Activated CD8-positive, alpha-beta memory T cell treated with anti-CD3 and anti-CD28 coated beads, Interleukin-2, amount 50 U/mL, for 24 hours (primary cell): ENCODE results near the gene AZU1.
"Not testable (repeated sequence)": the region's sequence is repeated elsewhere in the genome, so short reads cannot be mapped to it uniquely, and the experiment has no call there.

ENCODE experiments used
- DNase-seq: peaks from one replicate; pipeline ENCODE4 v3.0.0-alpha.2; 2020; ENCODE audit errors: extremely low read depth

AZU1 gene

DNA sequence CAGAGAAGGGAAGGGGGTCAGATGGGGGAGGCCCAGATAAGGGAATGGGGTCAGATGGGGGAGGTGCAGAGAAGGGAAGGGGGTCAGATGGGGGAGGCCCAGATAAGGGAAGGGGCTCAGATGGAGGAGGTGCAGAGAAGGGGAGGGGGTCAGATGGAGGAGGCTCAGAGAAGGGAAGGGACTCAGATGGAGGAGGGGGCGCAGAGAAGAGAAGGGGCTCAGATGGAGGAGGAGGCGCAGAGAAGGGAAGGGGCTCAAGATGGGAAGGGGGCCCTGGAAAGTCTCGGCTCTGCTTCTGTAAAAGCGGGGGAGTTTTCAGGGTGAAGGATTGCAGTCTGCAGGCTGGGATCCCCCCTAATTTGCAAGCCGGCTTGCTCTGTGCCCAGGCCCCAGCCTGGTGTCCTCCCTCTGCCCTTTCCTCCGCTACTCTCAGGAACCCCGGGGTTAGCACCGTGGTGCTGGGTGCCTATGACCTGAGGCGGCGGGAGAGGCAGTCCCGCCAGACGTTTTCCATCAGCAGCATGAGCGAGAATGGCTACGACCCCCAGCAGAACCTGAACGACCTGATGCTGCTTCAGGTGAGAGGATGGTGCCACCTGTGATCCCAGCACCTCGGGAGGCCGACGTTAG lies 1.6 kb downstream of the AZU1 start:
- no peak for DNase-seq

DNA sequence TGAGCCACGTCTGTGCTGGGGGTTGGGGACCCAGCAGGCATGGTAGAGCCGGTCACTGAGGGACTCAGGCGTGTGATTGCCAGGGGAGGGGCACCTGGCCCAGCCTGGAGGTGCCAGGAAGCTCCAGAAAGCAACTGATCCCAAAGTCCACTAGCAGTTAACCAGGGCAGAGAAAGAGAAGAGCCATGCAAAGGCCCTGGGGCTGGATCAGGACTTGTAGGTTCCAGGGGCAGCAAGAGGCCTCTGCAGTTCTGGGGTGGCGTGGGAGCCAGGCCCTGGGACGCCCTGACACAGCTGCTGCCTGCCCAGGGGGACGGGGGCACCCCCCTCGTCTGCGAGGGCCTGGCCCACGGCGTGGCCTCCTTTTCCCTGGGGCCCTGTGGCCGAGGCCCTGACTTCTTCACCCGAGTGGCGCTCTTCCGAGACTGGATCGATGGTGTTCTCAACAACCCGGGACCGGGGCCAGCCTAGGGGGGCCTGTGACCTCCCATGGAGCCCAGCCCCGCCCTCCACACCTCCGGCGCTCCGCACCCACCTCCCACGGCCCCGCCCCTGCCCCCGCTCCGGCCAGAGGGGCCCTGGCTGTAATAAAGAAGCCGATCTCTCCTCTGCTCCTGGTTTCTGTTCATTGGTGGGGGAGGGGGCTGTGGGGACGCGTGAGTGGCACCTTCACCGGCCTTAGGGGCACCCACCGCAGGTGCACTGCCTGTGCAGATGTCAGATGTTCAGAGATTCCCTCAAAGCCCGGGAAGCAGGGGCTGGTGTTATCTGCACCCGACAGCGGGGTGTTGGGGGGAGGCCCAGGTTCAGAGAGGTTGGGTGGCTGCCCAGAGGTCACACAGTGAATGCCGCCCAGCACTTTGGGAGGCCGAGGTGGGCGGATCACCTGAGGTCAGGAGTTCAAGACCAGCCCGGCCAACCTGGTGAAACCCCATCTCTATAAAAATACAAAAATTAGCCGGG lies 4.1 kb downstream of the AZU1 start:
- DNase-seq = no peak

GRCh38 chr19:834216-834615 lies 6.6 kb downstream of the AZU1 start:
- no peak for DNase-seq

GRCh38 chr19:835210-835810 lies 7.7 kb downstream of the AZU1 start:
- no peak for DNase-seq

DNA sequence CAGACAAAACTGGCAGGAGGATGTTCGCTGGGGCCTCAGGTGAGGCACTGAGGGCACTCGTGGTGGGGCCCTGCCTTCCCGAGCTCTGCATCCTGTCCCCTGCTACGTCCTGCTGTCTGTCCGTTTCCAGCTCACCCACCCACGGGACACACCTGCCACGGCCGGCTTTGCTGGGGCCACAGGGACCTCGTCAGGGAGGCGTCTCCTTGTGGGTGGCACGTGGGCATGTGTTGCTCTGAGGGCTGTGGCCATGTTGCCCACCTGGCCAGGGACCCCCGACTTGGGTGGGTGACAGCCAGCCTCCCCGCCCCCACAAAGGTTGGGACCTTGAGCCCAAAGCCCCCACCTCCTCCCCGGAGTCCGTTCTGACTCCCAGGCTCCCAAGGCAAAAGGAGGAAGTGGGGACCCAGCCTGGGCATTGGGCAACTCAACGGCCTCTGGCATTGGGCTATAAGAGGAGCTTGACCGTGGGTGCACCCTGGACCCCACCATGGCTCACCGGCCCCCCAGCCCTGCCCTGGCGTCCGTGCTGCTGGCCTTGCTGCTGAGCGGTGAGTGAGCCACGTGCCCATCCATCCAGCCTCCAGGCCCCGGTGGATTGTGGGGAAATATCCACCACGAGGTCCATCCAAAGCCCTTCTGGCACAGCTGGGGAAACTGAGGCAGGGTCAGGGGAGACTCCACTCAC lies 13.0 kb downstream of the AZU1 start, which contains the start of gene PRTN3:
PRTN3 (plus strand) TSS at position 481 of the 688 bp plus-strand sequence; CDS start at position 491, 10 bp downstream.
- no peak for DNase-seq

- DNase-seq = not testable (repeated sequence)
Measured at GRCh38 chr19:842802-843179, 15.2 kb downstream of the AZU1 start.

DNA sequence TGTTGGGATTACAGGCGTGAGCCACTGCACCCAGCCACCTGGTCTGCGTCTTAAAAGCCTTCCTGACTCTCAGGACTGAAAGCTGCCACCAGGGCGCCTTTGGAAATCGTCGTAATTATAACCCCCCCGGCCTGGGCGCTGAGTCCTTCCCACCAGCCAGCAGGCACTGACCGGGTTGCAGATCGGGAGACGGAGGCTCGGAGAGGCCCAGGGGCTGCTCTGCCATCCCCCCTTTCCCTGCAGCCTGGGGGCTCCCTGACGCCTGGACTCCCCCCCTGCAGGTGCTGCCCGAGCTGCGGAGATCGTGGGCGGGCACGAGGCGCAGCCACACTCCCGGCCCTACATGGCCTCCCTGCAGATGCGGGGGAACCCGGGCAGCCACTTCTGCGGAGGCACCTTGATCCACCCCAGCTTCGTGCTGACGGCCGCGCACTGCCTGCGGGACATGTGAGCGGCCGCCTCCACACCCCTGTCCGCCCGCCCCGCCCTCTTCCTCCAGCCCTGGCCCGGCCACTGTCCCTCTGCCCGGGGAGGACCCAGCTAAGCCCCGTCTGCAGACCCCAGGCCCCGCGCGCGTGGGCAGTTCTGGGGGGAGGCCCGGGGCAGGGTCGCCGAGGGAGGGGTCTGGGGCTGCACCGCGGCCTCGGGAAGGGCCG lies 15.7 kb downstream of the AZU1 start:
- DNase-seq = no peak

GRCh38 chr19:843836-844545 lies 16.4 kb downstream of the AZU1 start:
- DNase-seq = no peak

- no peak for DNase-seq
Measured at GRCh38 chr19:844546-844971, 16.9 kb downstream of the AZU1 start.

- no peak for DNase-seq
Measured at GRCh38 chr19:845707-846521, 18.3 kb downstream of the AZU1 start.

DNA sequence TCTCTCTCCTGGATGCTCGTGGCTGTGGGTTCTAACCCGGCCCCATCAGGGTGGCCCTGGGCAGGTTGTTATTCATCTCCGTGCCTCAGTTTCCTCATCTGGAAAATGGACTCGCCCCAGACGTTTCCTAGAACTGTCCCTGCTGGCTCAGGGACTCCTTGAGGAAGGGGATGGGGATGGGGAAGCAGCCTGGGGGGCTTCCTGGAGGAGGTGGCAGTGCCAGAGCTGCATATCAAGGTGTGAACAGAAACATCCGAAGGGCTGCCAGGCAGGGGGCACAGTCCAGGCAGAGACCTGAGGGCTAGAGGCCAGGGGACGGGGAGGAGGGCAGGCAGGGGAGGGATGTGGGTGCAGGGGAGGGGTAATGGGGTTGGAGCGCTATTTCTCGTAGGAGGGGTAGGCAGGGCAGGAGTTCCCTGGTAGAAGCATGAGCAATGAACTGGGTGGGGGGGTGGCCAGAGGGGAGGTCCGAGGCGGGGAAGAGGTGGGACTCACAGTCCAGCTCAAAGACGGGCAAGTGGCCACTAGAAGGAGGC lies 20.8 kb downstream of the AZU1 start:
- no peak for DNase-seq

DNA sequence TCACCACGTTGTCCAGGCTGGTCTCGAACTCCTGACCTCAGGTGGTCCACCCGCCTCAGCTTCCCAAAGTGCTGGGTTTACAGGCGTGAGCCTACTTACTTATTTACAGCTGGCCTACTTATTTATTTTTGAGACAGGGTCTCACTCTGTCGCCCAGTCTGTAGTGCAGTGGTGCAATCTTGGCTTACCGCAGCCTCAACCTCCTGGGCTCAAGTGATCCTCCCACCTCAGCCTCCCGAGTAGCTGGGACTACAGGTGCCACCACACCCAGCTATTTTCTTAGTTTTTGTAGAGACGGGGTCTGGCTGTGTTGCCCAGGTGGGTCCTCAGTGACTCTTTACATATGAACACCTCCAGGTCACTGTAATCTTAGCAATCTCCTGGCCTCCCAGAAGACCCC lies 21.6 kb downstream of the AZU1 start:
- not testable (repeated sequence) for DNase-seq

DNA sequence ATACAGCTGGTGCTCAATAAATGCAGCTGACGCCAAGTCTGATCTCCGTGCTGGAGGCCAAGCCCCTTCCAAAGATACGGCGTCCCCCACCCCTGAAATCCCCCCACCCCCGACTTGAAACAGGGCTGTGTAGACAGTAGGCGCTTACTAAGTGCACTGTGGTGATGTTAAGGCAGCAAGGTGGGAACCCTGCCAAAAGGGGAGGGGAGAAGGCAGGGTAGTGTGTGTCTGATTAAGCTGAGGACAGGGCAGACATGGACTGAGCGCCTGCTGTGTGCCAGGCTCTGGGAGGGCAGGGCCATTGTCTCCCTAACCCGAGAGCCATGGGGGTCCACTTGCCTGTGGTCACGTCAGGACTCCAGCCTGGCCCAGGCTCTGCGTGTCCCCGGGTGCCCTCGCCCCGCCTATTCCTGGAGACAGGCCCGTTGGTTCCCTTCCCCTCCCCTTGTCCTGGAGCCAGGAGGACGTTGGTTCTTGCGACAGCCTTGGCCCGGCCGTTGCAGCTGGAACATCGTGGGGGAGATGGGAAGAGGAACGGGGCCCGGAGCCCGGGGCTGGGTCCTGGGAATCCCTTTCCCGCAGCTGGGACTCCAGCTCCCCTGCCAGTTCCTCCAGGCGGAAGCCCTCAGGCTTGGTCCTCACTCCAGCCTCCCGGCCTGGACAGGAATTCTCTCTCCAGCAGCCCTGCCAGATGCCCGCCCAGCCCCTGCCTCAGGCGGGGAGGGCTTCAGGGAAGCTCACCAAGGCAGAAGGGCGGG lies 22.8 kb downstream of the AZU1 start:
- DNase-seq = no peak

DNA sequence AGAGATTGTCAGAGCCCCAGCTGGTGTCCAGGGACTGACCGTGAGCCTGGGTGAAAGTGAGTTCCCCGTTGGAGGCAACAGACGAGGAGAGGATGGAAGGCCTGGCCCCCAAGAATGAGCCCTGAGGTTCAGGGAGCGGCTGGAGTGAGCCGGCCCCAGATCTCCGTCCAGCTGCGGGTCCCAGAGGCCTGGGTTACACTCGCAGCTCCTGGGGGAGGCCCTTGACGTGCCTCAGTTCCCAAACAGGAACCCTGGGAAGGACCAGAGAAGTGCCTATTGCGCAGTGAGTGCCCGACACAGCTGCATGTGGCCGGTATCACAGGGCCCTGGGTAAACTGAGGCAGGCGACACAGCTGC lies 23.3 kb downstream of the AZU1 start:
- no peak for DNase-seq

GRCh38 chr19:852136-853013 lies 24.7 kb downstream of the AZU1 start, which contains the start of gene ELANE:
Gene ELANE, plus strand, starts transcription at chr19:852303. Its CDS starts 26 bp downstream, at chr19:852329.
- DNase-seq = no peak

DNA sequence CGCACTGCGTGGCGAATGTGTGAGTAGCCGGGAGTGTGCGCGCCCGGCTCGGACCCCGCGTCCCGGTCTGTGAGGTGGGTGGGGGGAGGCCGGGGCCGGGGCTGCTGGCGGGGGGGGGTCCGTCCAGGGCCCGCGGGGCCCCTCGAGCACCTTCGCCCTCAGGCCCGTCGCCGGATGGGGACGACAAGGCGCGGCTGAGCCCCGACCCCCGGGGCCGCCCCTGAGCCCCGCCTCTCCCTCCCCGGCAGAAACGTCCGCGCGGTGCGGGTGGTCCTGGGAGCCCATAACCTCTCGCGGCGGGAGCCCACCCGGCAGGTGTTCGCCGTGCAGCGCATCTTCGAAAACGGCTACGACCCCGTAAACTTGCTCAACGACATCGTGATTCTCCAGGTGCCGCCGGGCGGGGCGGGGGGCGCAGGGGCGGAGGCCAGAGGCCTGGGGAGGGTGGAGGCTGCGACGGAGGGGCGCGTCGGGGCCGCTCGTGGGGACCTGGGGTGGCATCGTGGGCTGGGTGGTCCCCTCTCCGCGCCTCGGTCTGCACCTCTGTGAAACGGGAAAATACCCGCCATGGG lies 25.5 kb downstream of the AZU1 start:
- no peak for DNase-seq

- DNase-seq = not testable (repeated sequence)
Measured at GRCh38 chr19:853614-854220, 26.1 kb downstream of the AZU1 start.
